ENCODE measurements around the gene MRPL40. TPM values are rescaled to one million over a fixed set of nuclear protein-coding genes. Genes with fewer than 3 reads are reported as not detected.
"Not testable (repeated sequence)": the region's sequence is repeated elsewhere in the genome, so short reads cannot be mapped to it uniquely, and the experiment has no call there.

MRPL40 gene
- total RNA-seq, 1 experiment from 2014 or later, result 46.2 TPM

- DNase-seq (ENCODE audit: low read depth), result no peak
These were observed 8.3 kb downstream of the MRPL40 start for GRCh38 chr22:19440411-19441195.

GRCh38 chr22:19442166-19442565 is 9.8 kb downstream of the MRPL40 start:
- DNase-seq (ENCODE audit: low read depth), result no peak

- no peak for DNase-seq (ENCODE audit: low read depth)
These were observed 11.3 kb downstream of the MRPL40 start for GRCh38 chr22:19443544-19444211.

GRCh38 chr22:19445279-19445982 is 13.1 kb downstream of the MRPL40 start:
- not testable (repeated sequence) for DNase-seq (ENCODE audit: low read depth)

GRCh38 chr22:19446603-19447329 is 14.4 kb downstream of the MRPL40 start:
- DNase-seq (ENCODE audit: low read depth), result no peak

GRCh38 chr22:19447330-19448075 is 15.2 kb downstream of the MRPL40 start, which contains the start of gene C22orf39:
TSS of gene C22orf39 (minus strand) at chr22:19447711. CDS start at chr22:19447688, 23 bp downstream.
- DNase-seq (ENCODE audit: low read depth), result peak; percentile 92

GRCh38 chr22:19448076-19448607 is 15.8 kb downstream of the MRPL40 start:
- DNase-seq (ENCODE audit: low read depth), result peak; percentile 77

- DNase-seq (ENCODE audit: low read depth), result no peak
These were observed 16.5 kb downstream of the MRPL40 start for GRCh38 chr22:19448739-19449421.

GRCh38 chr22:19449422-19449767 is 17.1 kb downstream of the MRPL40 start:
- DNase-seq (ENCODE audit: low read depth), result no peak

GRCh38 chr22:19450363-19451175 is 18.2 kb downstream of the MRPL40 start:
- DNase-seq (ENCODE audit: low read depth), result no peak

- DNase-seq (ENCODE audit: low read depth), result no peak
These were observed 19.2 kb downstream of the MRPL40 start for GRCh38 chr22:19451570-19451969.

GRCh38 chr22:19453718-19454117 is 21.4 kb downstream of the MRPL40 start:
- no peak for DNase-seq (ENCODE audit: low read depth)

- DNase-seq (ENCODE audit: low read depth), result no peak
These were observed 21.8 kb downstream of the MRPL40 start for GRCh38 chr22:19454156-19454555.

GRCh38 chr22:19455033-19455432 is 22.7 kb downstream of the MRPL40 start:
- DNase-seq (ENCODE audit: low read depth), result no peak

GRCh38 chr22:19455585-19456370 is 23.4 kb downstream of the MRPL40 start:
- DNase-seq (ENCODE audit: low read depth), result no peak

GRCh38 chr22:19456541-19456940 is 24.2 kb downstream of the MRPL40 start:
- DNase-seq (ENCODE audit: low read depth), result no peak

- no peak for DNase-seq (ENCODE audit: low read depth)
These were observed 25.6 kb downstream of the MRPL40 start for GRCh38 chr22:19457828-19458428.

- no peak for DNase-seq (ENCODE audit: low read depth)
These were observed 27.7 kb downstream of the MRPL40 start for GRCh38 chr22:19460036-19460435.
